Panc1 (cell line): ENCODE measurements around the gene MGAT5B. TPM values are rescaled to one million over a fixed set of nuclear protein-coding genes. Genes with fewer than 3 reads are reported as not detected.

Source experiments
- ATAC-seq: fragments of 200-7000 bp; cut with Tn5 transposase; 2 replicates; pipeline ENCODE4 v1.9.1; 2020; ENCODE audit warnings: mild to moderate bottlenecking, moderate library complexity
- BruUV-seq: library from RNA; stranded (reverse); fragments of 400-500 nt; replicated peaks from 2 replicates; lab custom pipeline; 2021; lab: Mats Ljungman, UMichigan
- CTCF ChIA-PET: fragments of 300-600 bp; sonication (Branson Sonifier 250); formaldehyde crosslinking; loops from one replicate; lab custom pipeline; 2022; ENCODE audit warnings: antibody characterized with exemption; lab: Charles Lee
- POLR2A ChIA-PET: fragments of 300-600 bp; sonication (Branson Sonifier 250); formaldehyde crosslinking; loops from one replicate; lab custom pipeline; 2022; ENCODE audit warnings: antibody characterized with exemption; lab: Charles Lee
- DNase-seq: peaks from one replicate; pipeline ENCODE4 v3.0.0-alpha.2; 2010; ENCODE audit warnings: low read depth, low spot score
- H3K27ac ChIP-seq: 2 replicates; pipeline ENCODE4 v1.5.1; 2011; ENCODE audit warnings: mild to moderate bottlenecking, low read length, inconsistent platforms
- H3K27me3 ChIP-seq: fragments of 200-500 bp; sonication (Bioruptor generic); 2 replicates; pipeline ENCODE4 v1.6.0; 2014; ENCODE audit warnings: low read length, inconsistent platforms; ENCODE audit not compliant: control insufficient read depth, insufficient read depth
- H3K36me3 ChIP-seq: fragments of 200-500 bp; sonication (Bioruptor generic); 2 replicates; pipeline ENCODE4 v1.5.1; 2014; ENCODE audit warnings: inconsistent platforms, mild to moderate bottlenecking, low read length, moderate library complexity; ENCODE audit not compliant: control insufficient read depth, insufficient read depth
- H3K4me1 ChIP-seq: 2 replicates; pipeline ENCODE4 v1.5.1; 2011; ENCODE audit warnings: inconsistent platforms, mild to moderate bottlenecking, low read length, moderate library complexity; ENCODE audit not compliant: control insufficient read depth, insufficient read depth
- H3K4me3 ChIP-seq, 2 experiments: 2 replicates each; pipeline ENCODE4 v1.5.1; 2011 to 2012; ENCODE audit warnings: low read depth in 2 of 2, low read length in 2 of 2, mild to moderate bottlenecking in 2 of 2, inconsistent platforms in 1 of 2, moderate library complexity in 1 of 2
- H3K9me3 ChIP-seq: fragments of 200-500 bp; sonication (Bioruptor generic); 2 replicates; pipeline ENCODE4 v1.5.1; 2014; ENCODE audit warnings: low read depth, mild to moderate bottlenecking, inconsistent platforms, low read length, moderate library complexity; ENCODE audit not compliant: control insufficient read depth, insufficient read depth
- POLR2AphosphoS5 ChIP-seq: IDR thresholded peaks from 2 replicates; pipeline ENCODE4 v1.6.1; 2012; ENCODE audit warnings: mild to moderate bottlenecking, low read depth, low read length, moderate library complexity
- REST ChIP-seq, 2 experiments: IDR thresholded peaks; 2 replicates each; pipeline ENCODE4 v1.6.1; 2011 to 2012; ENCODE audit warnings: low read depth in 2 of 2, control low read depth in 1 of 2, low read length in 1 of 2, mild to moderate bottlenecking in 1 of 2, moderate library complexity in 1 of 2; ENCODE audit not compliant: insufficient read depth in 1 of 2
- SIN3A ChIP-seq: IDR thresholded peaks from 2 replicates; pipeline ENCODE4 v1.6.1; 2012; ENCODE audit warnings: low read depth, mild to moderate bottlenecking, low read length, moderate library complexity, borderline replicate concordance; ENCODE audit not compliant: insufficient read depth
- TCF7L2 ChIP-seq: IDR thresholded peaks from 2 replicates; pipeline ENCODE4 v1.6.1; 2011; ENCODE audit warnings: mild to moderate bottlenecking, low read depth, low read length, inconsistent platforms
- in situ Hi-C: cut with HindIII; loops from 2 replicates; pipeline ENCODE4 v1.10.0; 2016; ENCODE audit warnings: low sequenced_read_pairs, low pct_unique_long_range_greater_than_20kb
- intact Hi-C: fragments of 100-400 bp; cut with micrococcal nuclease; formaldehyde crosslinking; loops from one replicate; pipeline ENCODE4 v1.10.0; 2022; ENCODE audit not compliant: unreplicated experiment
- total RNA-seq: library from RNA; stranded (reverse); gene quantifications from one replicate; pipeline ENCODE4 v1.2.1, GENCODE V29; 2021; ENCODE audit not compliant: unreplicated experiment
- TF ChIP-seq, protein P1 (sequence below): fragments of 450-650 bp; IDR thresholded peaks from 2 replicates; pipeline ENCODE4 v1.5.1; 2017; ENCODE audit warnings: mild to moderate bottlenecking

Gene MGAT5B
- total RNA-seq, 1 experiment from 2014 or later: 34.9 TPM

- in situ Hi-C loops: no loop called here
- CTCF ChIA-PET: no interaction called here
- no peaks in the 10 kb centered on the region for H3K4me1 ChIP-seq
These were observed 127.3 kb downstream of the MGAT5B start for GRCh38 chr17:76995387-76996105.

GRCh38 chr17:76996741-76997694 lies 128.8 kb downstream of the MGAT5B start:
- Histone ChIP-seq H3K9me3 (no peaks in the 10 kb centered on the region), H3K4me3 (no peak overlapping the region), H3K36me3 (no peaks in the 10 kb centered on the region), H3K4me1 (peaks cover 1% of the 10 kb centered on the region), H3K27ac (no peak overlapping the region), H3K27me3 (no peaks in the 10 kb centered on the region)
- ChIA-PET POLR2A (no interaction called here), CTCF (no interaction called here)
- no TSS peak for BruUV-seq
- intact Hi-C loops (no loop called here), in situ Hi-C loops (no loop called here)
- no peak for ATAC-seq
- DNase-seq: no peak
- no peak for TF ChIP-seq POLR2AphosphoS5
- TF ChIP-seq TCF7L2: no peak
- TF ChIP-seq, protein P1, sequence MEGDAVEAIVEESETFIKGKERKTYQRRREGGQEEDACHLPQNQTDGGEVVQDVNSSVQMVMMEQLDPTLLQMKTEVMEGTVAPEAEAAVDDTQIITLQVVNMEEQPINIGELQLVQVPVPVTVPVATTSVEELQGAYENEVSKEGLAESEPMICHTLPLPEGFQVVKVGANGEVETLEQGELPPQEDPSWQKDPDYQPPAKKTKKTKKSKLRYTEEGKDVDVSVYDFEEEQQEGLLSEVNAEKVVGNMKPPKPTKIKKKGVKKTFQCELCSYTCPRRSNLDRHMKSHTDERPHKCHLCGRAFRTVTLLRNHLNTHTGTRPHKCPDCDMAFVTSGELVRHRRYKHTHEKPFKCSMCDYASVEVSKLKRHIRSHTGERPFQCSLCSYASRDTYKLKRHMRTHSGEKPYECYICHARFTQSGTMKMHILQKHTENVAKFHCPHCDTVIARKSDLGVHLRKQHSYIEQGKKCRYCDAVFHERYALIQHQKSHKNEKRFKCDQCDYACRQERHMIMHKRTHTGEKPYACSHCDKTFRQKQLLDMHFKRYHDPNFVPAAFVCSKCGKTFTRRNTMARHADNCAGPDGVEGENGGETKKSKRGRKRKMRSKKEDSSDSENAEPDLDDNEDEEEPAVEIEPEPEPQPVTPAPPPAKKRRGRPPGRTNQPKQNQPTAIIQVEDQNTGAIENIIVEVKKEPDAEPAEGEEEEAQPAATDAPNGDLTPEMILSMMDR: no peak
- no peak for TF ChIP-seq SIN3A

More at GRCh38 chr17:76995387-76996105, 127.3 kb downstream of the MGAT5B start:
- Histone ChIP-seq H3K27me3 (no peaks in the 10 kb centered on the region), H3K27ac (no peak overlapping the region), H3K36me3 (no peaks in the 10 kb centered on the region), H3K9me3 (no peaks in the 10 kb centered on the region), H3K4me3 (no peak overlapping the region)
- no peak for DNase-seq
- intact Hi-C loops: no loop called here
- no peak for ATAC-seq
- BruUV-seq: no TSS peak
- TF ChIP-seq TCF7L2 (no peak), REST (IDR thresholded peaks at IDR 0.05; ENCODE audit: insufficient read depth in 1 of 2, low read depth in 2 of 2, low read length in 1 of 2) (no peak), SIN3A (no peak), POLR2AphosphoS5 (no peak)
- TF ChIP-seq, protein P1: no peak
- POLR2A ChIA-PET: no interaction called here
